ENCODE results near the gene GRHPR.
A peak's percentile ranks its signal among the peaks of the same experiment; 100 is the strongest.

DNA sequence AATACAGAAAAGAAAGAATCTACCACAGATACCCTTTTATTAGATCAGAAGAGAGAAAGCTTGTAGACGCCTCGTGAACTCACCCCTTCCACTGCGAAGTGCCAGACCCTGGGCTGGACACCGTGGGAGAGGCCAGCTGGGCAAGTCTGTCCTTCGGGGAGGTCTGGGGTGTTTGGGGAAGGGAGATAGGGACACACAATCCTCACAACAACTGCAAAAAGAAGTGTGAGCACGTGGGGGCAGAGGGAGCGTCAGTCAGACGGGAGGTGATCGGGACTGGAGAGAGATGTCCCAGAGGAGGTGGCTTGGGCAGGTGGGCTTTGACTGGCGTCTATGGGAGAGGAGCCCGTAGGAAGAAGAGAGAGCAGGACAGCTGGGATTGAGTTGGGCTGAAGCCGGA, 27.3 kb upstream of the GRHPR start:
- TF ChIP-seq POLR2A (IDR thresholded peaks at IDR 0.05; ENCODE audit: low read depth, low read length) (0 out of 2 replicates have a peak, but pooled peaks have one; percentile 31), PAX5 (IDR thresholded peaks at IDR 0.05; ENCODE audit: insufficient read depth, low read length, severe bottlenecking) (no peak), POLR2AphosphoS5 (IDR thresholded peaks at IDR 0.05; ENCODE audit: low read depth, low read length) (peak; percentile 50; the same call in 1 of the 2 replicates), TAF1 (IDR thresholded peaks at IDR 0.05; ENCODE audit: low read depth, low read length) (no peak), SPI1 (IDR thresholded peaks at IDR 0.05; ENCODE audit: low read depth, low read length) (no peak), POU2F2 (IDR thresholded peaks at IDR 0.05; ENCODE audit: low read depth, low read length) (no peak)

Data from GM12891 (cell line).